GM12801 (cell line): ENCODE results near the gene IQSEC1.

Experiments
- TF ChIP-seq, protein P1 (sequence below): IDR thresholded peaks from one replicate; pipeline ENCODE4 v1.5.1; 2011; ENCODE audit warnings: control low read depth; ENCODE audit not compliant: insufficient read length; ENCODE audit errors: extremely low read depth

The IQSEC1 gene

DNA sequence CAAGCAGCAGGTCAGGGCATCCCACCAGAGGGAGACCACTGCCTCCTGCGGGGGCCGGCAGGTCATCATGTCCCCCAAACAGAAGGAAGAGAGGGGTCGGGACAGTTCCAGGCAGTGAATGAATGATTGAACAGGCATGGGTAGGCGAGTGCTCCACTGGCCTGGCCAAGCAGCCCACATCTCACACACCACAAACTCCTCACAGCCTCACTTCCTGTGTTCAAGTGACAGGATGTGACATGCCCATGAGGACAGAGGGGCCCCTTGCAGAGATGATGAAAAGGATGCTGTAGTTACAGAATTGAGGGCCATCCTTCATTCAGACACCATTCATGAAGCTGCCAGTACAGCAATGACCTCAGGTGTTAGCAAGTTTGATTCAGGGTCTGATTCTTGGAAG is 3.7 kb downstream of the IQSEC1 start:
- TF ChIP-seq, protein P1, sequence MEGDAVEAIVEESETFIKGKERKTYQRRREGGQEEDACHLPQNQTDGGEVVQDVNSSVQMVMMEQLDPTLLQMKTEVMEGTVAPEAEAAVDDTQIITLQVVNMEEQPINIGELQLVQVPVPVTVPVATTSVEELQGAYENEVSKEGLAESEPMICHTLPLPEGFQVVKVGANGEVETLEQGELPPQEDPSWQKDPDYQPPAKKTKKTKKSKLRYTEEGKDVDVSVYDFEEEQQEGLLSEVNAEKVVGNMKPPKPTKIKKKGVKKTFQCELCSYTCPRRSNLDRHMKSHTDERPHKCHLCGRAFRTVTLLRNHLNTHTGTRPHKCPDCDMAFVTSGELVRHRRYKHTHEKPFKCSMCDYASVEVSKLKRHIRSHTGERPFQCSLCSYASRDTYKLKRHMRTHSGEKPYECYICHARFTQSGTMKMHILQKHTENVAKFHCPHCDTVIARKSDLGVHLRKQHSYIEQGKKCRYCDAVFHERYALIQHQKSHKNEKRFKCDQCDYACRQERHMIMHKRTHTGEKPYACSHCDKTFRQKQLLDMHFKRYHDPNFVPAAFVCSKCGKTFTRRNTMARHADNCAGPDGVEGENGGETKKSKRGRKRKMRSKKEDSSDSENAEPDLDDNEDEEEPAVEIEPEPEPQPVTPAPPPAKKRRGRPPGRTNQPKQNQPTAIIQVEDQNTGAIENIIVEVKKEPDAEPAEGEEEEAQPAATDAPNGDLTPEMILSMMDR: no peak

DNA sequence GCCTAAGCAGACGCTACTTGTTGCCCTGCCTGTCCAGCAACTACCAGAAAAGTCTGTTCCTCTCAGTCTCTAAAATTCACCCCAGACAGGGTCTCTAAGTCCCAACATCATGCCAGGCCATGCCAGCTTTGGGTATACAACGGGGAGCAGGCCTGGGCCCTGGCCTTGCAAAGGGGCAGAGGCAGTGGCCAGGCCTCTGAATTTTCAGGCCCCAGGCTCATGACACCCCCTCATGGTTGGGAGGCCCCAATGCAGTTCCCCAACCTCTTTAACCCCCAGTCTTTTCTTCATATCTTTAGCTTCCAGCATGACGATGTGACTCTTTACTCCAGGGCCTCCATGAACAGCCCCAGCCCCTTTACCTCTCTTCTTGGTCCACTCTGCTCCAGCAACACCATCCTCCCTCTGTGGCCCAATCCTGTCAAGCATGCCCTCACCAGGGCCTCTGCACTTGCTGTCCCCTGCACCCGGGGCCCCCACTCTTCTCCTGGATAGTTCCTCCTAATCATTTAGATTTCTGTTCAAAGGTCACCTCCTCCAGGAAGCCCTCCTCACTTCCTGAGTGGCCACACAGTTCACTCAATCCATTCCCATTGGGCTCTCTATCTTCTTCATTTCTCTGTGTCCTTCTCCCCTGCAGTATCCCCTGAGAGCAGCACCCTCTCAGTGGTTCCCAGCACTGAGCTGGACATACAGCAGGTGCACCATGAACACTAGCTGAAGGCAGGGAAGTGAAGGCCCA is 4.8 kb downstream of the IQSEC1 start:
- TF ChIP-seq, protein P1: no peak

DNA sequence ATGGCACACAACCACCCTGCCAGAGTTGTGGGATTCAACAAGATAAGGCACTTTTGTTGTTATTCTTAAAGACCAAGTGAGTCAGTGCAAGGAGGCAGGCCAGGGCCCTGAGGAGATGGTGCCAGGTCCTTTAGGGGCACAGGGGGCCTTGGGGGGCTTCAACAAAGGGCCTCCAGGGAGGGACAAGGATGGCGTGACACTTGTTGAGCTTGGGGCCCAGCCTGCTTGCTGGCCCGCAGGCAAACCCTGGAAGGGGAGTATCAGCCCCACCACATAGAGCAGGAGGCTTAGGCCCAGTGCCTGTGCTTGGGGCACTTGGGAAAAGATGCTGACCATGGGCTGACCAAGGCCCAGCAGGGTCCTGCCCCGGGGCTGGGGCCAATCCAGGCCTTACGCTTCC is 5.5 kb downstream of the IQSEC1 start:
- TF ChIP-seq, protein P1: no peak

DNA sequence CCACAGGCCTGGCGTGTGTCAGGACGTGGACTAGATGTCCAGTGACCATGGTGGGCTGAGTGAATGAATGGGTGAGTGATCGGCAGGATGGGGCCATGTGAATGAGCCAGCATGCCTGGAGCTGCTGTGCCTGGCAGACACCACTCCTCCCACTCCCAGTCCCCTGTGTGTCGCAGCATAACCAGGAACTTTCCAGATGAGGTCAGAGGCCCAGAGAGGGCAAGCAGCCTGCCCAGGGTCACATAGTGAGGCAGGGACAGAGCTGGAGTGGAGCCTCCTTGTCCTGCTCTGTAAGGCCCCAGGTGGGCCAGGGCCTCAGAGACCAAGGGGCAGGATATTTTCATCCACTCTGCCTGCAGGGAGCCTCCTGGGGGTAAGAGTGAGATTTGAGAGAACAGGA is 6.4 kb downstream of the IQSEC1 start:
- TF ChIP-seq, protein P1: no peak

DNA sequence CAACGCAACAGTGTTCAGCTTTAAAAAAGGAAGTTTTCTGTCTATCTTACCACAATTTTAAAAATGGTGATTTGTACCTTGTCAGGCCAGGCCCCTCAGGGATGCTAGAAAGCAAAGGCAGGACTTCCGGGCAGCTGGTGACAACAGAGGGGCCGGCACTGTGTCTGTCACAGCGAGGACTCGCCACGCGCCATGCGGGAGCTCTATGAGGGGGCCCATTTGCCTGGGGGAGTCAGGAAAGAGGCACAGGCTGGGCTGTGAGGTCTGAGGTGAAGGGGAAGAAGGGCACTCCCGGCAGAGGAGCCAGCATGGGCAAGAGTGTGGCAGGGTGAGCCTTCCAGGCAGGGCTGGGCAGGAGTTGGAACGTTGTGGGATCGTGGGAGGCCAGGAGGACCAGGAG is 7.0 kb downstream of the IQSEC1 start:
- TF ChIP-seq, protein P1: no peak

DNA sequence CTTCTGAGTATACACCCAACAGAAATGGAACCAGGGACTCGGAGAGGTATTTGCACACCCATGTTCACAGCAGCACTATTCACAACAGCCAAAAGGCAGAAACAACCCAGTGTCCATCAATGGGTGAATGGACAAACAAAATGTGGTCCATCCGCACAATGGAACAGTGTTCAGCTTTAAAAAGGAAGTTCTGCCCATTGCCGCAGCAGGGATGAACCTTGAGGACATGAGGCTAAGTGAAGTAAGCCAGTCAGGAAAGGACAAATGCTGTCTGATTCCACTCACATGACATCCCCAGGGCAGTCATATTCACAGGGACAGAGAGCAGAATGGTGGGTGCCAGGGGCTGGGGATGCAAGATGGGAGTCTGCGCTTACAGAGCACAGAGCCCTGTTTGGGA is 7.5 kb downstream of the IQSEC1 start:
- TF ChIP-seq, protein P1: no peak

DNA sequence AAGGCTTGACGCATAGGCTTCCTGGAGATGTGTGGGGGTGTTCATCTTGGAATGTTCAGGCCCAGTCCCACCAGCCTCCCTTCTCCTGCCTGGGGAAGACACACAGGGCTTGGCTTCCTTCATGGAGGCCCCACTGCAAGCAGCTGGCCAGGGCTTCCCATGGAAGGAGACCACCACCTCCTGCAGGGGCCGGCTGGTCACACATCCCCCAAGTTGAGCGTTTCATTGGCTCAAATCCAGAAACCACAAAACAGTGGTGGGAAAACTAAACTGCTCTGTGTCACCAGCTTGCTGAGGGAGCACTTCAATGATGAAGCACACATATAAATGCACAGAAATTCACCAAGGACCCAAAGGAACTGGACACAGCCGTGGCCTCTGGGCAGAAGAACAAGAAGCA is 8.3 kb downstream of the IQSEC1 start:
- TF ChIP-seq, protein P1: no peak
